GM12865 (cell line): ENCODE results near the gene B2M.
"Not testable (repeated sequence)": the region's sequence is repeated elsewhere in the genome, so short reads cannot be mapped to it uniquely, and the experiment has no call there.

Experiments used
- DNase-seq: peaks from one replicate; pipeline ENCODE4 v3.0.0; 2010; ENCODE audit warnings: low read depth
- H3K4me3 ChIP-seq: 2 replicates; pipeline ENCODE4 v1.5.1; 2011; ENCODE audit warnings: mild to moderate bottlenecking, low read depth, low read length, control low read depth
- TF ChIP-seq, protein P1 (sequence below): IDR thresholded peaks from 2 replicates; pipeline ENCODE4 v1.5.1; 2011; ENCODE audit warnings: low read length, control low read depth, low read depth, inconsistent platforms; ENCODE audit not compliant: insufficient read depth; ENCODE audit errors: missing control alignments

Gene B2M

DNA sequence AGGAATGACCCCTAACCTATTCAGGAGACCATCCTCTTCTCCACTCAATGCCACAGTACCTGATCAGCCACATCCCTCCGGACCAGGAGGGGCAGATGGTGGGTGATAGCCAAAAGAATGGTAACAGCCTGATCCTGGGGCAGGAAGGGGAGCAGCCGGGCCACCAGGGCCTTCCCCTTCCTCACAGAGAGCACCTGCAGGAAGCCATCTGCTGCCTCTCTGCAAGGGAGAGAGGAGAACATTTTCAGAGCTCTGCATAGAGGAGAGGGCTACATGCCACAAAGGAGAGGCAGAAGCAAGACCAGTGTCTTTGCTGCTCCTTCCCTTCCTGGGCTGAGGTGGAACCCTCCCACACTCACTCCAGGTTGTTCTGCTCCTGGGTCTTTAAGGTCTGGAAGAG, 42.4 kb upstream of the B2M start:
- no peak for DNase-seq
- H3K4me3 ChIP-seq = no peak overlapping the region
- TF ChIP-seq, protein P1, sequence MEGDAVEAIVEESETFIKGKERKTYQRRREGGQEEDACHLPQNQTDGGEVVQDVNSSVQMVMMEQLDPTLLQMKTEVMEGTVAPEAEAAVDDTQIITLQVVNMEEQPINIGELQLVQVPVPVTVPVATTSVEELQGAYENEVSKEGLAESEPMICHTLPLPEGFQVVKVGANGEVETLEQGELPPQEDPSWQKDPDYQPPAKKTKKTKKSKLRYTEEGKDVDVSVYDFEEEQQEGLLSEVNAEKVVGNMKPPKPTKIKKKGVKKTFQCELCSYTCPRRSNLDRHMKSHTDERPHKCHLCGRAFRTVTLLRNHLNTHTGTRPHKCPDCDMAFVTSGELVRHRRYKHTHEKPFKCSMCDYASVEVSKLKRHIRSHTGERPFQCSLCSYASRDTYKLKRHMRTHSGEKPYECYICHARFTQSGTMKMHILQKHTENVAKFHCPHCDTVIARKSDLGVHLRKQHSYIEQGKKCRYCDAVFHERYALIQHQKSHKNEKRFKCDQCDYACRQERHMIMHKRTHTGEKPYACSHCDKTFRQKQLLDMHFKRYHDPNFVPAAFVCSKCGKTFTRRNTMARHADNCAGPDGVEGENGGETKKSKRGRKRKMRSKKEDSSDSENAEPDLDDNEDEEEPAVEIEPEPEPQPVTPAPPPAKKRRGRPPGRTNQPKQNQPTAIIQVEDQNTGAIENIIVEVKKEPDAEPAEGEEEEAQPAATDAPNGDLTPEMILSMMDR = no peak

- H3K4me3 ChIP-seq = no peak overlapping the region
- TF ChIP-seq, protein P1 = no peak
- DNase-seq = no peak
These were observed 41.0 kb upstream of the B2M start for GRCh38 chr15:44670087-44670950.

DNA sequence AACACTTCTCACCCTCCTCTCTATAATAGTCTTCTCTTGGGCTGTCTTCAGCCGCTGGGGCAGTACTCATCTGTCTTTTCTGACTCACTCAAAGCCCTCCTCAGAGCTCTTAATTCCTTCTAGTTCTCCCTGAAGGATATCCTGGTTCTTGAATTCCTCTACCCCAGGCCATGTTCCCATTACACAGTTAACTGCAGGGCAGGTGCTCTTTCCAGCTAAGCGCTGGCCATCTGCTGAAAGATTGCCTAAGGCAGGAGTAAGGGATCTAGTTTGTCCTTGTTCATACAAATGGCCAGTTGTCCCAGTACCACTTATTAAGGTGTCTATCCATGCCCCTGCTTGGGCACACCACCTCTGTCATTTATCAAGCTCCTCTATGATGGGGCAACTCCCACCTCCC, 37.7 kb upstream of the B2M start:
- TF ChIP-seq, protein P1 = no peak
- DNase-seq = no peak
- H3K4me3 ChIP-seq = no peak overlapping the region

GRCh38 chr15:44675911-44676310, 35.4 kb upstream of the B2M start:
- no peak for DNase-seq
- TF ChIP-seq, protein P1 = no peak
- H3K4me3 ChIP-seq = no peak overlapping the region

- no peak overlapping the region for H3K4me3 ChIP-seq
- no peak for DNase-seq
- TF ChIP-seq, protein P1 = no peak
These were observed 34.6 kb upstream of the B2M start for GRCh38 chr15:44676676-44677075.

- DNase-seq = no peak
- TF ChIP-seq, protein P1 = no peak
- H3K4me3 ChIP-seq = no peak overlapping the region
These were observed 29.1 kb upstream of the B2M start for GRCh38 chr15:44682211-44682610.

DNA sequence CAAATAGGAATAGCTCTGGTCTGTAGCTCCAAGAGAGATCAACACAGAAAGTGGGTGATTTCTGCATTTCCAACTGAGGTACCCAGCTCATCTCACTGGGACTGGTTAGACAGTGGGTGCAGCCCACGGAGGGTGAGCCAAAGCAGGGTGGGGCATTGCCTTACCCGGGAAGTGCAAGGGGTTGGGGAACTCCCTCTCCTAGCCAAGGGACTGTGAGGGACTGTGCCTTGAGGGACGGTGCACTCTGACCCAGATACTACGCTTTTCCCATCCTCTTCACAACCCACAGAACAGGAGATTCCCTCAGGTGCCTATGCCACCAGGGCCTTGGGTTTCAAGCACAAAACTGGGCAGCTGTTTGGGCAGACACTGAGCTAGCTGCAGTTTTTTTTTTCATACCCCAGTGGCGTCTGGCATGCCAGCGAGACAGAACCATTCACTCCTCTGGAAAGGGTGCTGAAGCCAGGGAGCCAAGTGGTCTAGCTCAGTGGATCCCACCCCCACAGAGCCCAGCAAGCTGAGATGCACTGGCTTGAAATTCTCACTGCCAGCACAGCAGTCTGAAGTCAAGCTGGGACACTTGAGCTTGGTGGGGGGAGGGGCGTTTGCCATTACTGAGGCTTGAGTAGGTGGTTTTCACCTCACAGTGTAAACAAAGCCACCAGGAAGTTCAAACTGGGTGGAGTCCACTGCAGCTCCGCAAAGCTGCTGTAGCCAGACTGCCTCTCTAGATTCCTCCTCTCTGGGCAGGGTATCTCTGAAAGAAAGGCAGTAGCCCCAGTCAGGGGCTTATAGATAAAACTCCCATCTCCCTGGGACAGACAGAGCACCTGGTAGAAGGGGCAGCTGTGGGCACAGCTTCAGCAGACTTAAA, 28.3 kb upstream of the B2M start:
- peak overlapping the region; percentile 20; the same call in 1 of the 2 replicates for H3K4me3 ChIP-seq

GRCh38 chr15:44689318-44689717, 22.0 kb upstream of the B2M start:
- not testable (repeated sequence) for DNase-seq

More for the DNA sequence above, 28.3 kb upstream of the B2M start:
- DNase-seq = peak; percentile 89

GRCh38 chr15:44690245-44690644, 21.1 kb upstream of the B2M start:
- not testable (repeated sequence) for DNase-seq

More at GRCh38 chr15:44689318-44689717, 22.0 kb upstream of the B2M start:
- H3K4me3 ChIP-seq = not testable (repeated sequence)

More at GRCh38 chr15:44690245-44690644, 21.1 kb upstream of the B2M start:
- not testable (repeated sequence) for H3K4me3 ChIP-seq
